HEK293 (cell line): ENCODE results near the gene FYCO1.

Experiments used
- ZNF202 ChIP-seq: fragments of 450-650 bp; formaldehyde crosslinking; IDR thresholded peaks from 2 replicates; pipeline ENCODE4 v1.5.1; 2016; ENCODE audit warnings: missing biosample characterization, missing genetic modification characterization, borderline replicate concordance
- ZNF530 ChIP-seq: fragments of 450-650 bp; formaldehyde crosslinking; IDR thresholded peaks from 2 replicates; pipeline ENCODE4 v1.5.1; 2016; ENCODE audit warnings: low read depth, missing biosample characterization, missing genetic modification characterization
- TF ChIP-seq, protein P1 (sequence below): fragments of 450-650 bp; formaldehyde crosslinking; IDR thresholded peaks from 2 replicates; pipeline ENCODE4 v1.5.1; 2016; ENCODE audit warnings: missing biosample characterization, missing genetic modification characterization

DNA sequence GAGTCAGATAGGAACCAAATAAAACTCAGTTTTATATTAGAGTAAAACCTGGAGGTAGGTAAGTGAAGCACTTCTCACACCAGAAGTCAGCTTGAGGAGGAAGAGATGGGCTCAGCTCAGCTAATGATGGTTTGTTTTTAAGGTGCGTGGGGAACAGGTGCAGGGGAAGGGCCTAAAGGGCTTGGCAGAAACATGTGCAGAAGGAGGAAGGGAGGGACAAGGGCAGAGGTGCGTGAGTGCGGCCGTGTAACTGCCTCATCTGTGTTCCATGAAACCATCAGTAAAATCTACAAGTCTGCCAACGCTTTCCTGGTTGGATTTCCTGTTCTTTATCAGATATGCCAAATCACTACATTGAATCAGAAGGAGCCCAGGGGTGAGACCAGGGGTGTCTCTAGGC lies 19.9 kb downstream of the FYCO1 start:
- TF ChIP-seq, protein P1, sequence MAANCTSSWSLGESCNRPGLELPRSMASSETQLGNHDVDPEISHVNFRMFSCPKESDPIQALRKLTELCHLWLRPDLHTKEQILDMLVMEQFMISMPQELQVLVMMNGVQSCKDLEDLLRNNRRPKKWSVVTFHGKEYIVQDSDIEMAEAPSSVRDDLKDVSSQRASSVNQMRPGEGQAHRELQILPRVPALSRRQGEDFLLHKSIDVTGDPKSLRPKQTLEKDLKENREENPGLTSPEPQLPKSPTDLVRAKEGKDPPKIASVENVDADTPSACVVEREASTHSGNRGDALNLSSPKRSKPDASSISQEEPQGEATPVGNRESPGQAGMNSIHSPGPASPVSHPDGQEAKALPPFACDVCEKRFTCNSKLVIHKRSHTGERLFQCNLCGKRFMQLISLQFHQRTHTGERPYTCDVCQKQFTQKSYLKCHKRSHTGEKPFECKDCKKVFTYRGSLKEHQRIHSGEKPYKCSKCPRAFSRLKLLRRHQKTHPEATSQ (tag by site-specific recombination), result no peak
- TF ChIP-seq ZNF202 (tag by site-specific recombination), result no peak
- TF ChIP-seq ZNF530 (tag by site-specific recombination), result no peak
